ENCODE results near the gene AGK. TPM values are rescaled to one million over a fixed set of nuclear protein-coding genes. Genes with fewer than 3 reads are reported as not detected.
A peak's percentile ranks its signal among the peaks of the same experiment; 100 is the strongest.

Gene AGK
- polyA plus RNA-seq, 1 donor (not counting 4 experiments of a cell fraction or from before 2014, with no cell fraction given) = 40.0 TPM

- H3K4me1 ChIP-seq (ENCODE audit: control insufficient read depth, extremely low read depth, insufficient read depth, low read length) = peaks cover 5% of the 10 kb centered on the region
- no peak overlapping the region for H3K4me2 ChIP-seq (ENCODE audit: control insufficient read depth, extremely low read depth, insufficient read depth, low read depth, low read length)
- no peak overlapping the region for H3K27ac ChIP-seq (ENCODE audit: control insufficient read depth, insufficient read depth, low read length)
- dilution Hi-C loops (cut with MboI; ENCODE audit: extremely low pct_ligation_motif_present, low sequenced_read_pairs) = no loop called here
- H3K79me2 ChIP-seq (ENCODE audit: control insufficient read depth, insufficient read depth, low read length) = peaks cover 18% of the 10 kb centered on the region
- H3K36me3 ChIP-seq (ENCODE audit: control insufficient read depth in 2 of 2, extremely low read depth in 1 of 2, insufficient read depth in 2 of 2, low read length in 2 of 2) = no peaks in the 10 kb centered on the region
- no peaks in the 10 kb centered on the region for H3K9me1 ChIP-seq (ENCODE audit: control insufficient read depth, extremely low read depth, insufficient read depth, low read length)
- no peak overlapping the region for H3K4me3 ChIP-seq (ENCODE audit: control insufficient read depth in 2 of 3, extremely low read depth in 1 of 3, insufficient read depth in 2 of 3, low read depth in 1 of 3, low read length in 3 of 3)
- H3K9ac ChIP-seq (ENCODE audit: control insufficient read depth, extremely low read depth, insufficient read depth, low read length) = no peak overlapping the region
- no peak overlapping the region for H2AFZ ChIP-seq (ENCODE audit: control insufficient read depth, low read length)
- FAIRE-seq (no peak), DNase-seq (ENCODE audit: low read depth, low spot score) (no peak)
- no peaks in the 10 kb centered on the region for H3K9me3 ChIP-seq (ENCODE audit: control insufficient read depth, low read depth, low read length)
- TF ChIP-seq EZH2 (IDR thresholded peaks at IDR 0.05; ENCODE audit: low read length) = no peak
- TF ChIP-seq, protein P1, sequence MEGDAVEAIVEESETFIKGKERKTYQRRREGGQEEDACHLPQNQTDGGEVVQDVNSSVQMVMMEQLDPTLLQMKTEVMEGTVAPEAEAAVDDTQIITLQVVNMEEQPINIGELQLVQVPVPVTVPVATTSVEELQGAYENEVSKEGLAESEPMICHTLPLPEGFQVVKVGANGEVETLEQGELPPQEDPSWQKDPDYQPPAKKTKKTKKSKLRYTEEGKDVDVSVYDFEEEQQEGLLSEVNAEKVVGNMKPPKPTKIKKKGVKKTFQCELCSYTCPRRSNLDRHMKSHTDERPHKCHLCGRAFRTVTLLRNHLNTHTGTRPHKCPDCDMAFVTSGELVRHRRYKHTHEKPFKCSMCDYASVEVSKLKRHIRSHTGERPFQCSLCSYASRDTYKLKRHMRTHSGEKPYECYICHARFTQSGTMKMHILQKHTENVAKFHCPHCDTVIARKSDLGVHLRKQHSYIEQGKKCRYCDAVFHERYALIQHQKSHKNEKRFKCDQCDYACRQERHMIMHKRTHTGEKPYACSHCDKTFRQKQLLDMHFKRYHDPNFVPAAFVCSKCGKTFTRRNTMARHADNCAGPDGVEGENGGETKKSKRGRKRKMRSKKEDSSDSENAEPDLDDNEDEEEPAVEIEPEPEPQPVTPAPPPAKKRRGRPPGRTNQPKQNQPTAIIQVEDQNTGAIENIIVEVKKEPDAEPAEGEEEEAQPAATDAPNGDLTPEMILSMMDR (optimal IDR thresholded peaks at IDR 0.05 in 1 of 3, IDR thresholded peaks at IDR 0.05 in 1 of 3, conservative IDR thresholded peaks at IDR 0.05 in 1 of 3; ENCODE audit: extremely low read depth in 1 of 3, insufficient read depth in 2 of 3, low read length in 3 of 3) = no peak
- no peaks in the 10 kb centered on the region for H4K20me1 ChIP-seq (ENCODE audit: control insufficient read depth, extremely low read depth, insufficient read depth, low read length)
- no peaks in the 10 kb centered on the region for H3K27me3 ChIP-seq (ENCODE audit: control insufficient read depth, extremely low read depth, insufficient read depth, low read length)
Measured at GRCh38 chr7:141549582-141549981, 1.6 kb upstream of the AGK start.

GRCh38 chr7:141550386-141551093 is 670 bp upstream of the AGK start:
- no peak for FAIRE-seq
- peaks cover 18% of the 10 kb centered on the region for H3K79me2 ChIP-seq (ENCODE audit: control insufficient read depth, insufficient read depth, low read length)
- DNase-seq (ENCODE audit: low read depth, low spot score) = no peak
- no peaks in the 10 kb centered on the region for H3K9me1 ChIP-seq (ENCODE audit: control insufficient read depth, extremely low read depth, insufficient read depth, low read length)
- peak overlapping the region; percentile 99 for H2AFZ ChIP-seq (ENCODE audit: control insufficient read depth, low read length)
- dilution Hi-C loops (cut with MboI; ENCODE audit: extremely low pct_ligation_motif_present, low sequenced_read_pairs) = no loop called here
- H4K20me1 ChIP-seq (ENCODE audit: control insufficient read depth, extremely low read depth, insufficient read depth, low read length) = no peaks in the 10 kb centered on the region
- H3K4me3 ChIP-seq (ENCODE audit: control insufficient read depth in 2 of 3, extremely low read depth in 1 of 3, insufficient read depth in 2 of 3, low read depth in 1 of 3, low read length in 3 of 3) = peak overlapping the region; percentile 75 to 88 (median 85)
- peaks cover 5% of the 10 kb centered on the region for H3K4me1 ChIP-seq (ENCODE audit: control insufficient read depth, extremely low read depth, insufficient read depth, low read length)
- H3K9ac ChIP-seq (ENCODE audit: control insufficient read depth, extremely low read depth, insufficient read depth, low read length) = peak overlapping the region; percentile 76
- H3K36me3 ChIP-seq (ENCODE audit: control insufficient read depth in 2 of 2, extremely low read depth in 1 of 2, insufficient read depth in 2 of 2, low read length in 2 of 2) = no peaks in the 10 kb centered on the region
- H3K27me3 ChIP-seq (ENCODE audit: control insufficient read depth, extremely low read depth, insufficient read depth, low read length) = no peaks in the 10 kb centered on the region
- no peaks in the 10 kb centered on the region for H3K9me3 ChIP-seq (ENCODE audit: control insufficient read depth, low read depth, low read length)
- peak overlapping the region; percentile 11 for H3K27ac ChIP-seq (ENCODE audit: control insufficient read depth, insufficient read depth, low read length)
- TF ChIP-seq EZH2 (IDR thresholded peaks at IDR 0.05; ENCODE audit: low read length) = no peak
- TF ChIP-seq, protein P1 (optimal IDR thresholded peaks at IDR 0.05 in 1 of 3, IDR thresholded peaks at IDR 0.05 in 1 of 3, conservative IDR thresholded peaks at IDR 0.05 in 1 of 3; ENCODE audit: extremely low read depth in 1 of 3, insufficient read depth in 2 of 3, low read length in 3 of 3) = no peak
- peak overlapping the region; percentile 78 for H3K4me2 ChIP-seq (ENCODE audit: control insufficient read depth, extremely low read depth, insufficient read depth, low read depth, low read length)

Data from keratinocyte (primary cell).